HG03159 (cell line): ENCODE measurements around the gene MTMR6.

Experiments
- ATAC-seq: cut with Tn5 transposase; IDR thresholded peaks from one replicate; pipeline ENCODE4 v1.9.1; 2021; ENCODE audit warnings: mild to moderate bottlenecking, moderate library complexity; ENCODE audit not compliant: unreplicated experiment

Gene MTMR6

DNA sequence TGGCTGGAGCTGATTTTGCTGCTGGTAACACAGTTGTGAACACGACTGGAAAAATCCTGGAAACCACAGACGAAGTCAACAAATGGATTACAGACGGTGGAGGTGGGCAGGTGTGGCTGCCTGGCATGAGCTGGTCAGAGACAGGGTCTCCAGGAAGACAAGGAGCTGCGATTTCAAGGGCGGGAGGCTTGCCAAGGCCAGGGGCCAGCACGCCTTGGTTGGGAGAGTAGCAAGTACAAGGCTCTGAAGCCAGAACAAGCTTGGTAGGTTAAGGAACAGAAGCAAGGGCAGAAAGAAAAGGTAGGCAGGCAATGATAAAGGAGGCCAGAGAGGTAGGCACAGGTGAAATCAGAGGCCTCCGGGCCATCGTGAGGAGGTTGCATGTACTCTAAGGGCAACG lies 64.5 kb downstream of the MTMR6 start:
- ATAC-seq, result no peak

DNA sequence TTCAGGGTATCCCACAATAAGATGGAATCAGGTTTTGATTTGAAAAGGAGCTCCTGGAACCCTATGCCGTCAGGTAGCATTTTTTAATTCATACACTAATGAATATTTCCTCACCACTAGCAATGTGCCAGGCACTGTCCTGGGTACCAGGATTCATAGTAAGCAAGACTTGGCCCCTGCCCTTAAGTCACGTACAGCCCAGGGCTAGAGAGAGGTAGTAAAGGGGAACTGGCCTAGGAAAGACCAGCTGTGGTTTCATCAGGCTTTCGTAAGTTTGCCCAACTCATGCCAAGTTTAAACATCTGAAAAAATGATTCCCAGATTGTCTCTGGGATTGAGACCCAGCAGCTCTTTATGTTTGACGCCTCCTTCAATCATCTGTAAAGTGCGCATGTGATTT lies 69.3 kb downstream of the MTMR6 start:
- no peak for ATAC-seq

DNA sequence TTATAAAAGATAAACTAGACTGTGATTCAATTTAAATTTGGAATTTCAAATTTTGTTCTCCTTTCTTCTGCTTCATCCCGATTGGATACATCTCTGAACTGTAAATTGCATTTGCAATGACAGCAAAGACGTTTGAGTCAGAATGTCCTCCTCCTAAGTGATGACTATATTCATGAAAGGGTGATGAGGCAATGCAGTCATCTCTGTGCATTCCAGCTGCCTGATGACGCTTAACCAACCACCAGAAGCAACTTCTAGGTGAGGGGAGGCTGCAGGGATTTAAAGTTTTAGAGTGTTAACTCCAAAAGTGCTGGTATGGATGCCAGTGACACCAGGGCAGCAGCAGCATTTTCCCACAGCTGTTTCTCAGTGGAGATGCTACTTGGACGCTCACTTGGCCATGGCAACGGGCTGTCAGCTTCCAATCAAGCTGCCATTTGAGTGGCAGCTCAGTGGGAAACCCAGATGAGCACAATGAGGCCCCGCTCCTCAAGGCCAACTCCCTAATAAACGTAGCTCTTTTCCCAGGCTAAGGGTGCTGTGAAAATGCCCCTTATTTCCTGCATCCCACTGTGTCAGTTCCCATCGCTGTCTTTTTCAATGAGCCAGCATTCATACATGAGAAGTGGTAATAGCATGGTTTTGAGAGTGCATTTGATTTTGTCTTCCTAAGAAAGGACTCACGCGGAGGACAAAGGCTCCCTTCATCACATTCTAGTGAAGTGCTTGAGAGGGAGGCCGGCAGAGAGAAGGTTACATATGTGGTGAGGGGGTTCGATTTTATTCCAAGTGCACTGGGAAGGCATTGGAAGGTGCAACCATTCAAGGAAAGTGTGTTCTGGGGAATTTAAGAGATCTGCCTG lies 70.0 kb downstream of the MTMR6 start:
- ATAC-seq, result no peak

DNA sequence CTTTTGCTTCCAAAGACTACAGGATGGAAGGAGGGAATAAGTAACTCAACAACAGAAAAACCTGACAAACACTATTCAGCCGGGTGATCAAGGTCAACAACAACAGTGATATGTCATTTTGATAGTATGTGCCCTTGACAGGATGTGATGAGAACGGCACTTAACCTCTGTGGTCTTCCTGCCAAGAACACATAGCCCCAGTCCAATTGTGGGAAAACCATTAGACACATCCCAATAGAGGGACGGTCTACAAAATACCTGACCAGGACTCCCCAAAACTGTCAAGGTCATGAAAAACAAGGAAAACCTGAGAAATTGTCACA lies 72.1 kb downstream of the MTMR6 start:
- ATAC-seq, result no peak

DNA sequence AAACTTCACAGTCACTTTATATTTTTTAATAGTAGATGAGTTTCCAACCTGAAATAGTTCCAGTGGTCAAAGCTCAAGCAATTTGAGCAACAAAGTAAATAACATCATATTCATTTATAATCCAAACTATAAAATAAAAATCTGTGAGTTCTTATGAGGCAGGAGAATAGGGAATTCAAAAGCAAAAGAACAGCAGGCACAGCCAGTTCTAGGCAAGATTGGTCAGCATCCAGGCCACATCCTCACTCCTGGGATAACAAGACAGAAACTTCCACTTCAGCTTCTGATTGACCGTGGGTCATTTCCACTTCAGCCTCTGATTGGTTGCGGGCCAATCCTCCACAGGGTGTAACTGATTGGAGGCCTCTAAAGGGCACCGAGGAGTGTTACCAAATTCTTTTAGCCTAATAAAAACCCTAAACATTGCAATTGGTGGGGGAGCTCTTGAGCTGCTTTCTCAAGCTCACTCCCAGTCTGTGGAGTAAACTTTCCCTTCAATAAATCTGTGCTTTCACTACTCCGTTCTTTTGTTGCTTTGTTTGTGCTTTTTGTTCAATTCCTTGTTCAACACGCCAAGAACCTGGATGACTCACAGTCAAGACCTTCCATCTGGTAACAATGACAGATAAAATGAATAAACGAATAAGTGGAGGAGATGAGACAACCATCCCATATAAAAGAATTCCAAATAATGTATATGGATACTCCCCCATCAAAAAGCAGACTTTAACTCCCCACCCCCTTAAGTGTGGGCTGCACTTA lies 72.6 kb downstream of the MTMR6 start:
- no peak for ATAC-seq

DNA sequence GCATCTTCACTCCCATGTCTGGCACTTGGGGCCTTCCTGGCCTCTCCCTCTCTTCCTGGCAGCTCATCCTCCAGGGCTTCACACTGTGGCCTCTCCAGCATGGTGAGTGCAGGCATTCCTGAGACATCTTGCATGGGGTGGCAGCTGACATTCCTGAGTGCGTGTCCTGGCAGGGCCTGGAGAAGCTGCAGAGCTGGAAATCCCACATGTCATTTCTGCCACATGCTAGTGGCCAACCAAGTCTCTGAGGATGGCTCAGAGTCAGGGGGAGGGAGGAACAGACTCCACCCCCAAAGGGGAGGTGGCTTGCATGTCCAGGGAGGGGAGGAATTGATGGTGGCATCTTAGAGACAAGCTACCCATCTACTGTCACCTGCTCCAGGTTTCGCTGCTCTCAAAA lies 73.6 kb downstream of the MTMR6 start:
- no peak for ATAC-seq

DNA sequence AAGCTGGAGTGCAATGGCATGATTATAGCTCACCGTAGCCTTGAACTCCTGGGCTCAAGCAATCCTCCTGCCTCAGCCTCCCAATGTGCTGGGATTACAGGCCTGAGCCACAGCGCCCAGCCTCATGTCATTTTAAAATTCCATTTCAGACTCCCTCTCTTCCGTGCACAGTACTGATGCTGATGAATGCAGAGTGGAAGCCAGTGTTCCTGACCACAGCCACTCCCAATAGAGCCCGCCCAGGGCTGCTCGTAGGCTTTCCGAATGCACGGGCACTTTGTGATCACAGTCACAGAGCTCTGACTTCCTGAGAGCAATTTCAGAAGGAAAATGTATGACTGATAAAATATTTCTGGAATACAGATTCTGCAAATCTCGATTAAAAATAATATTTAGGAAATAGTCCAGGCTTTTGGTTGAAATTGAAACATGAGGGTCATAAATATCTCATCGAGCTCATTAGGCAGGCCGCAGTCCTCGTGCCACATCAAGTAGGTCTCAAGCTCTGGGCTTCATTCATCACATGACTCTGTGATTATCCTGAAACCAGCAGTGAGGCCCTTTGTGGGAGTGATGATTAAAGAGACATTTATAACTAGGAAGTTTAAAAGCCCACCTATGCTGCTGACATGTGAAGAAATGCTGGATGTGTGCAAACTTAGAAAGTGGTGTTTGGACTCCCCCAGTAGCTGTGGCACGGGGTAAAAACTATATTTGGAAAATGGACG lies 76.3 kb downstream of the MTMR6 start:
- no peak for ATAC-seq

DNA sequence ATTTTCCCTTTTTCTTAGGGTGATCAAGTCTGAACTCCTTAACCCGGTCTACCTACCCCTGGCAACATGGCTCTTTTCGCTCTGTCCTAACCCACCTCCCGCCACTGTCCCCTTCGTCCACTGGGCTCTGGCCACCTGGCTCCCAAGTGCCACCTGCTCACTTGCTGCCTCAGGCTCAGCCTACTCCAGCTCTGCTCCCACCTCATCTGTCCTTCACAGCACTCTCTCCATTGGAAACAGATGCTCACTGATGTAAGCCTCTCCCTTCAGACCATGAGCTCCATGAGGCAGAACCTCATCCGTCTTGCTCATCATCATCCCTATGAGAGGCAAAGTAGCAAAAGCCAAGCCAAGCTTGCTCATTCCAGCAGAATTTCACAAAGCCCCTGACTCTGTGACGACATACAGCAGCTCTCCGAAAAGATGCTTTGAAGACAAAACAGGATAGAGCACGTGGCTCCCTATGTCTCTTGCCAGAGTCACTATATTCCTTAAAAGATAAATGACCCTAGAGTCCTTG lies 79.9 kb downstream of the MTMR6 start:
- ATAC-seq, result no peak

DNA sequence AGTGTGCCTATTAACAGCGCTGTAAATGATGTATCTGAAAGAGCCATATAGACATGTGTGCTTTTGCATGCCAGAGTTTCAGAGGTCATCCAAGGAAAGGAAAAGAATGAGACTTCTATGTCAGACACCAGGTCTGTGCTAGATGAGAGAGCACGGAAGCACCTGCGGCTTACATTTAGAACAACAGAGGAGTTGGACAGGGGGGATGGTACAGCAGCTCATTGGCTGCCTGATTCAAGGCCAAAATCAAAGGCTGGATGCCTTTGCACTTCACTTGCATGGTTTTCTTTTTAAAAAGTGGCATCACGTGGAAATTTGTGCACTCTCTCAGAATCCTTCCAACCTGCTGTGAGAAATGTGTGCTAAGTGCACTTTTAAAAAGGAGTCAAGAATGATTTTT lies 82.4 kb downstream of the MTMR6 start:
- no peak for ATAC-seq

DNA sequence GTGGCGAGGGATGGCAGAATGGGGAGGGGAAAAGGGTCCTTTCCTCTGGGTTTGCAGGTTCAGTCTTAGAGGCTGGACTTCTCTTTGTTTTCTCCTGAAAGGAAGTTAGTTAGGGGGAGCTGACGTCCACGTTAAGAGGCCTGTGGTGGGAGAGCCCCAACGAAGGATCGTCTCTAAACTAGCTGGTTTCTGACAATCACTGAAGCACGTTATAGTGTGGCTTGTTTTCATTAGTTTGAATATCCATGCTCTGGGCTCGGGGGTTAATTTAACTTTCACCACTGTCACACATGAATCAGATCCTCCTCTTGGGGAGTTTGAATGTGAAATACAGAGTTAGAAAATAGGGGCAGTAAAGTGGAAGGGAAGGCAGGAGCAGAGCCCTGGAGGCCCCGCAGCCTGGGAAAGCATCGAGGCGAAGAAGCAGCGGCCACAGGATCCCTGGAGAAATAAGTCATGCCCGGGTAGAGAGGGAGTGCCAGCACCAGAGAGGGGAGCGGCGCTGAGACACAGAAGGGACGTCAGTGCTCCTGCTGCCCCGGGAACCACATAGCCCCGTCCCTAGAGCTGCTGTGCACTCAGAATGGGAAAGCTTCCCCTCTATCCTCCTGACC lies 84.1 kb downstream of the MTMR6 start:
- no peak for ATAC-seq

DNA sequence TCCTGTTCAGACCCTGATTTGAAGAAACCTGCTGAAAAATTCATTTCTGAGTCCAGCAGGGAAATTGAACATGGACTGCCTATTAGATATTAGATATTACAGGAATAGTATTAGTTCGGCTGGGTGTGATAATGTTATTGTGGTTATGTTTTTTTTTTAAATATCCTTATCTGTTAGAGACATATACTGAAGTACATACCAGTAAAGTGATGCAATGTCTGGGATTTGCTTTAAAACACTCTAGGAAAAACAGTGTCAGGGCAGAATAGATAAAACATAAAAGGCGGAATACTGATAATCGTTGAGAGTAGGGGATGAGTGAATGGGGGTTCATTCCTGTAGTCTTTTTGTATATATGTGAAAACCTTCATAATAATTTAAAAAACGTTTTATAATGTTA lies 86.5 kb downstream of the MTMR6 start:
- no peak for ATAC-seq

DNA sequence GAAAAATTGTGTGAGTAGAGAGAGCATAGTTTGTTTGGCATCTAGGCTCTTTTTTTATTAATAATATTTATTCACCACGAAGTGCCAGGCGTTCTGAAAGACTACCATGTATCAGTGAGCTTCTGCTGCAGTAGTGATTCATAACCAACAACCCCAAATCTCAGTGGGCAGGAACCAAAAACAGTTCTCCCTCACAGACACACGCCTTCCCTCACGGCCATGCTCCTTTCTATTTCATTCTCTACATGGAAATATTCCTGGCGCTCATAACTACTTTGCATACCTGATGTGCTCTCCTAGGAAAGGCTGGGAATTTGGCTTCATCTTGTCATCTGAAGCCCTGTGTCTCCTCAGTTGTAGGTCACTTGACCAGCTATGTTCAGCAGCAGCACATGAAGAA lies 88.6 kb downstream of the MTMR6 start:
- ATAC-seq, result no peak

DNA sequence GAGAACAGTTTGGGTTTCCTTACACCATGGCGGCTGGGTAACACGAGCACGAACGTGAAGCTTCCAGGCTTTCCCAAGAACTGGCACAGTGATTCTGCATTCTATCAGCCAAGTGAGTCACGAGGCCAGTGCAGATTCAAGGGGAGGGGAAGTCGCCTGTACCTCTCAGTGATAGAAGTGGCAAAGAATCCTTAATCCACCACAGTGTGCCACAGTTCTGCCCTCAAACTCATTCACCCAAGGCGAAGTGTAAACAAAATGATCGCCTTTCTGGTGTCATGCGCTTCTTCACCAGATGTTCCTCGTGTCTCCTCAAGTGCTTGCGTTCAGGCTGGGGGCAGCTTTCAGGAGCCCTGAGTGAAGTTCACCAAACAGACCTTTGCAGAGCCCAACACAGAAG lies 90.3 kb downstream of the MTMR6 start:
- ATAC-seq, result no peak
